ENCODE measurements around the gene PLEKHD1. TPM values are rescaled to one million over a fixed set of nuclear protein-coding genes. Genes with fewer than 3 reads are reported as not detected.

Gene PLEKHD1
- not detected in 2 replicates for total RNA-seq

GRCh38 chr14:69484444-69485314 lies at the start of gene PLEKHD1:
TSS of gene PLEKHD1 (plus strand) at chr14:69484728. CDS start at chr14:69484966, 238 bp downstream.

DNA sequence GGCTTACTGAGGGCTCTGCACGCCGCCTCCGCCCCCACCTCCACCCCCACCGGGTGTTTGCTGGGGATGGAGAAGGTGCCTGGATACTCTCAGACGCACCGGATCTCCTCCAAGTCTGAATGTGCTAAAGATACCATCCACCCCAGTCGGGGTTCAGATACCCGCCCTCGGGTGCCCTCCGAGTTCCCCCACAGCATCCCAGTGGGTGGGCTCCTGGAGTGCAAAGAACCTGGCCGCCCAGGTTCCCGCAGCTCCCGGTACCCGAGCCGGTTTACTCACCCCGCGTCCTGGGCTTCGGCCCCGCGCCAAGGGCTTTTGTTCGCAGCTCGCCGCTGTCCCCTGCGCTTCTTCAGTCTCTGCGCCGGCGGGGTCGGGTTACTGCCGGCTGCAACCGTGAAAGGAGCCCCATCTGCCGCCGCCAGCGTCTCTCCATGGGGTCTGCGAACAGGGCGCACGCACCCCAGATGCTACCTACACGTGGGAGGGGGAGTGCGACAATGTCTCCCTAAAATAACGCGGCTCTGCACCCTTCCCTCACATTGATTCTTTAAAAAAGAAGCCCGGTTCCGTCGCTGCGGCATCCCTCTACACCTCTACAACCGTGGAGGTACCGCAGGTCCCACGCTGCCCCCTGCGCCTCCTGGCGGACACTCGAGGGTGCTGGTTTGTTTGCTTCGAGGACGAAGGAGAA lies 89.9 kb downstream of the PLEKHD1 start, which contains the start of gene CCDC177:
Gene CCDC177, minus strand, starts transcription at position 609 of the 691 bp plus-strand sequence. CDS start 1,249 bp downstream, outside the sequence.

Other genes starting within 250 kb of the PLEKHD1 start
- not detected in 2 replicates for gene GALNT16, start 224.6 kb upstream of the PLEKHD1 start, total RNA-seq
- 67.9 and 115 TPM in 2 replicates for gene ERH, start 86.4 kb upstream of the PLEKHD1 start, total RNA-seq
- 59.4 and 62.9 TPM in 2 replicates for gene SLC39A9, start 86.0 kb upstream of the PLEKHD1 start, total RNA-seq
- not detected in 2 replicates for gene CCDC177, start 90.1 kb downstream of the PLEKHD1 start, total RNA-seq
- 13.4 and 26.5 TPM in 2 replicates for gene SUSD6, start 126.9 kb downstream of the PLEKHD1 start, total RNA-seq

Measured in hair follicular keratinocyte (primary cell).